Upper lobe of left lung (tissue), 6 donors: ENCODE measurements around the gene RMND5A. TPM values are rescaled to one million over a fixed set of nuclear protein-coding genes. Genes with fewer than 3 reads are reported as not detected.

Source experiments
- ATAC-seq, 2 donors: fragments of 200-7000 bp; cut with Tn5 transposase; one replicate each; pipeline ENCODE4 v1.9.1; 2022; ENCODE audit warnings: mild to moderate bottlenecking in 2 of 2, moderate library complexity in 2 of 2; ENCODE audit not compliant: low FRiP score in 2 of 2
- DNase-seq, 2 donors: peaks; one replicate each; pipeline ENCODE4 v3.0.0-alpha.2; 2019 to 2020
- H3K27ac ChIP-seq, 4 donors: fragments of 200-600 bp; sonication (generic); one replicate each; pipeline ENCODE4 v1.5.1; 2016 to 2019
- H3K27me3 ChIP-seq, 4 donors: fragments of 200-600 bp; sonication (generic); one replicate each; pipeline ENCODE4 v1.5.1; 2017 to 2019
- H3K36me3 ChIP-seq, 4 donors: fragments of 200-600 bp; sonication (generic); one replicate each; pipeline ENCODE4 v1.5.1; 2016 to 2019
- H3K4me1 ChIP-seq, 4 donors: fragments of 200-600 bp; sonication (generic); one replicate each; pipeline ENCODE4 v1.5.1; 2018 to 2019
- H3K4me3 ChIP-seq, 4 donors: fragments of 200-600 bp; sonication (generic); one replicate each; pipeline ENCODE4 v1.5.1; 2017 to 2019; ENCODE audit warnings: mild to moderate bottlenecking in 2 of 4, moderate library complexity in 1 of 4
- H3K9me3 ChIP-seq, 4 donors: fragments of 200-600 bp; sonication (generic); one replicate each; pipeline ENCODE4 v1.5.1; 2018 to 2019
- EP300 ChIP-seq, 4 donors: sonication (generic); formaldehyde crosslinking; IDR thresholded peaks; one replicate each; pipeline ENCODE4 v1.5.1; 2017; ENCODE audit warnings: antibody characterized with exemption in 4 of 4, control low read depth in 2 of 4
- POLR2A ChIP-seq, 4 donors: fragments of 450-650 bp; IDR thresholded peaks; one replicate each; pipeline ENCODE4 v1.5.1; 2016 to 2017; ENCODE audit warnings: antibody characterized with exemption in 4 of 4, mild to moderate bottlenecking in 2 of 4
- POLR2AphosphoS5 ChIP-seq, 2 donors: sonication (generic); formaldehyde crosslinking; IDR thresholded peaks; one replicate each; pipeline ENCODE4 v1.5.1; 2017; ENCODE audit warnings: antibody characterized with exemption in 2 of 2
- WGBS, 2 donors: methylation state at CpG; one replicate each; pipeline ENCODE4 v1.1.5; 2017 to 2018; 5-methylcytosine and 5-hydroxymethylcytosine counted together
- total RNA-seq, 6 donors: library from RNA; depleted of rRNA in 4 of 6; stranded (reverse); fragments of >200 nt in 4 of 6; gene quantifications; one replicate each; pipeline versions ENCODE4 v1.1.0 to v1.2.1, GENCODE V29; 2016 to 2021
- TF ChIP-seq, protein P1 (sequence below), 6 experiments: fragments of 450-650 bp in 4 of 6; fragments of 200-600 bp in 2 of 6; sonication (generic) in 2 of 6; IDR thresholded peaks; one replicate each; pipeline ENCODE4 v1.5.1; 2016 to 2019; ENCODE audit warnings: antibody characterized with exemption in 6 of 6
- donor health status: DM: no; HTN: no; CAD: no; lungs with moderate emphysema.
- donor health status: DM: no; HTN: yes; CAD: no; lungs with severe emphysema.

The RMND5A gene
- total RNA-seq, 6 donors from 2014 or later, result 19.9 to 55.3 (median 26.5) TPM

DNA sequence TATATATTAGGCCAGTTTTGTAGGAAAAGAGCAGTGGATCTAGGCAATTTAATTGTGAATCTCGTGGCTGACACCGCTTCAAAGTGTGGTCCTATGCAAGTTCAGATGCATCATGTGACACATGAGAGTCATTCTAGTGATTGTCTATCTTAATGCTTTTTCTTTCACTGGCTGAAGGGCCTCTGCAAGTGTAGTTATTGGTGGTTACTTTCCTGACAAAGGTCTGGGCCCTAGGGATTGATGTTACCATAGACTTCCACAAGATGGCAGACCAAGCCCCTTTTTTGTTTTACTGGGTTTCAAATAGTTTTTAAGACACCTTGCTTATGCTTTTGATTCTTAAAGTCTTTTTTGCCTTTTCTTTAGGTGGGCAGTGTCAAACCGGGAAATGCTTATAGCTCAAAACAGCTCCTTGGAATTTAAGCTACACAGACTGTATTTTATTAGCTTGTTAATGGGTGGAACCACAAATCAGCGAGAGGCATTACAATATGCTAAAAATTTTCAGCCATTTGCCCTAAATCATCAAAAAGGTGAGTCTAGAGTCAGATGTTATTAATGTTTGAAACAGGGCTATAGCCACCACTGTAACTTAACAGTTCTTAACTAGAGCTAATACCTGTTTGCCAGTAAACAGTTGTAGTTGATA, 44.7 kb downstream of the RMND5A start:
- DNase-seq, result no peak

DNA sequence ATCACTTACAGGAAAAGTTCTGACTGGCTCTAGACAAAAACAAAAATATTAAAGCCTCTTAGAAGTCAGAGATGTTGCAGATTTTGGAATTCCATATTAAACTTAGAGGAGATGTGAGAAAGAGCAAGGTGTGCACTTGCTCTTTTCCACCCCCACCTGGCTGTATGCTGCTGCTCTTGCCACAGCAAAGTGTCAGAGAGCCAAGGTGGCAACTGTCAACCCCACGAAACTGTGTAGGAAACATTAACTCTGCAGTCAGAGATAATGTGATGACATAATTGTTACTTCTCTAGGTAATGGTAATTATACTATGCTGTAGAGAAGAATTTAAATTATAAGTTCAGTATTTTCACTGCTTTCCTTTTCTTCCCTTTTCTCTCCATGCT, 45.2 kb downstream of the RMND5A start:
- DNase-seq (no peak), ATAC-seq (no peak)
- TF ChIP-seq POLR2AphosphoS5 (IDR thresholded peaks at IDR 0.05) (no peak), POLR2A (IDR thresholded peaks at IDR 0.05) (no peak), EP300 (IDR thresholded peaks at IDR 0.05) (no peak)
- TF ChIP-seq, protein P1, sequence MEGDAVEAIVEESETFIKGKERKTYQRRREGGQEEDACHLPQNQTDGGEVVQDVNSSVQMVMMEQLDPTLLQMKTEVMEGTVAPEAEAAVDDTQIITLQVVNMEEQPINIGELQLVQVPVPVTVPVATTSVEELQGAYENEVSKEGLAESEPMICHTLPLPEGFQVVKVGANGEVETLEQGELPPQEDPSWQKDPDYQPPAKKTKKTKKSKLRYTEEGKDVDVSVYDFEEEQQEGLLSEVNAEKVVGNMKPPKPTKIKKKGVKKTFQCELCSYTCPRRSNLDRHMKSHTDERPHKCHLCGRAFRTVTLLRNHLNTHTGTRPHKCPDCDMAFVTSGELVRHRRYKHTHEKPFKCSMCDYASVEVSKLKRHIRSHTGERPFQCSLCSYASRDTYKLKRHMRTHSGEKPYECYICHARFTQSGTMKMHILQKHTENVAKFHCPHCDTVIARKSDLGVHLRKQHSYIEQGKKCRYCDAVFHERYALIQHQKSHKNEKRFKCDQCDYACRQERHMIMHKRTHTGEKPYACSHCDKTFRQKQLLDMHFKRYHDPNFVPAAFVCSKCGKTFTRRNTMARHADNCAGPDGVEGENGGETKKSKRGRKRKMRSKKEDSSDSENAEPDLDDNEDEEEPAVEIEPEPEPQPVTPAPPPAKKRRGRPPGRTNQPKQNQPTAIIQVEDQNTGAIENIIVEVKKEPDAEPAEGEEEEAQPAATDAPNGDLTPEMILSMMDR (IDR thresholded peaks at IDR 0.05), result no peak
- H3K27me3 ChIP-seq, result no peaks in the 10 kb centered on the region
- WGBS, 2 donors, result 66 to 83% methylated on average over 1 of the region's 1 CpG
- H3K9me3 ChIP-seq, result no peaks in the 10 kb centered on the region
- H3K36me3 ChIP-seq, result peaks cover 4 to 26% (median 12%) of the 10 kb centered on the region in 4 donors
- no peak overlapping the region for H3K4me3 ChIP-seq
- no peak overlapping the region for H3K27ac ChIP-seq
- peaks cover 0 to 5% (median 0%) of the 10 kb centered on the region in 4 donors for H3K4me1 ChIP-seq

More for the DNA sequence above, 44.7 kb downstream of the RMND5A start:
- TF ChIP-seq, protein P1 (IDR thresholded peaks at IDR 0.05), result peak; percentile 22 to 64 (median 56)
- no peak for TF ChIP-seq POLR2A (IDR thresholded peaks at IDR 0.05)
- H3K4me3 ChIP-seq, result no peak overlapping the region
- H3K4me1 ChIP-seq, result peaks cover 0 to 5% (median 0%) of the 10 kb centered on the region in 4 donors
- no peak overlapping the region for H3K27ac ChIP-seq
- no peaks in the 10 kb centered on the region for H3K9me3 ChIP-seq
- WGBS, 2 donors, result 72 to 80% methylated on average over 4 of the region's 4 CpGs
- ATAC-seq, result peak in 1 of 2 donors; percentile 64
- no peaks in the 10 kb centered on the region for H3K27me3 ChIP-seq
- H3K36me3 ChIP-seq, result peaks cover 3 to 25% (median 10%) of the 10 kb centered on the region in 4 donors

DNA sequence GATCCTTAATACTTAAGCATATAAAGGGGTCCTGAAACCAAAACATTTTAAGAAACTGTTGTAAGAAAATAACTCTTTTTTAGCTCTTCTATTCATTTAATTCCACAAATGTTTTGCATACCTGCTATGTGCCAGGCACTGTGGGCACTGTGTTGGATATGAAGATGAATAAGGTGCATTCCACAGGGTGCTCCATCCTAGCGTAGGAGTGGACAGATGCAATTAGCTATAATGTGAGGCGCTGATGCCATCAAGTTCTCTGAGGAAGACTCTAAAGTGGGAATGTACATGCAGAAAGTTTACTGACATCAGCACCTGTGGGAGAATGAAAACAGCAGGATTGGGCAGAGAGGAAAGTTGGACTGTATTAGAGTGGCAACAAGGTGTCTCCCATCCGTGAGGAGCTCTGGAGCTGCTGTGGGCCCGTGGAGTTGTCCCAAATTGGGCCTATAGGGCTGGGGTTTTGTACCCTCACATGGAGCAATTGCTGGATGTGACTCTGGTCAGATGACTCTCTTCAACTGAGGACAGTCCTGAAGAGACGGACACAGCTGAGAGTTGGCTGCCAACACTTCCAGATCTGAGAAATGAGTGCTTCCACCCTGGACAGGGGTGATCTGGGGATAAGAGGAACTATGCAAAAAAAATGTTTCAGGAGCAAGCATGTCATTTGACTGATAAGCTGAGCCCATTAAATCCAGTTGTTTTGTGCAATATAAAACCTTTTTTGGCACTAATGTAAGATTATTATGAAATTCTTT, 48.3 kb downstream of the RMND5A start:
- H3K4me1 ChIP-seq, result peaks cover 0 to 5% (median 0%) of the 10 kb centered on the region in 4 donors
- no peaks in the 10 kb centered on the region for H3K9me3 ChIP-seq
- H3K4me3 ChIP-seq, result no peak overlapping the region
- DNase-seq (no peak), ATAC-seq (peak in 1 of 2 donors; percentile 29)
- H3K27me3 ChIP-seq, result no peaks in the 10 kb centered on the region
- no peak for TF ChIP-seq POLR2A (IDR thresholded peaks at IDR 0.05)
- peak in 1 of 2 donors; percentile 63 for TF ChIP-seq POLR2AphosphoS5 (IDR thresholded peaks at IDR 0.05)
- 73 to 79% methylated on average over 5 of the region's 5 CpGs for WGBS, 2 donors
- H3K27ac ChIP-seq, result no peak overlapping the region
- H3K36me3 ChIP-seq, result peaks cover 18 to 51% (median 30%) of the 10 kb centered on the region in 4 donors

DNA sequence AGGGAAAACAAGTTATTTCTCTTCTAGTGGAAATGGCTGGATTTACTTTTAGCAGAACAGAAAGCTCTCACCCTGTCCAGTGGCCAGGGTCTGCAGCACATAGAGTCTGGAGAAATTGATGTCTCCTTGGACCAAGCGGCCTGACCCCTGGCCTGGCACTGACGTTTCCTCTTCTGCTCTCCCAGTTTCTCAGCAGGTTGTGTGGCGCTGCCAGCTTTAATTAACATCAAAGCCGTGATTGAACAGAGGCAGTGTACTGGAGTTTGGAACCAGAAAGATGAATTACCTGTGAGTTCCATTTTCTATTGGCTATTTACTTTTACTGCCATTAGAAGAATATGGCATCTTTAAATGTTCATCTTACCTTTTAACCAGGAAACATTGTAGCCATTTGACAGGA, 49.7 kb downstream of the RMND5A start:
- TF ChIP-seq EP300 (IDR thresholded peaks at IDR 0.05) (no peak), POLR2AphosphoS5 (IDR thresholded peaks at IDR 0.05) (no peak), POLR2A (IDR thresholded peaks at IDR 0.05) (no peak)
- TF ChIP-seq, protein P1 (IDR thresholded peaks at IDR 0.05), result no peak
- WGBS, 2 donors, result 89% methylated on average over 4 of the region's 4 CpGs
- Histone ChIP-seq H3K36me3 (peaks cover 23 to 65% (median 35%) of the 10 kb centered on the region in 4 donors), H3K27ac (no peak overlapping the region), H3K27me3 (no peaks in the 10 kb centered on the region), H3K9me3 (no peaks in the 10 kb centered on the region), H3K4me1 (peaks cover 0 to 5% (median 0%) of the 10 kb centered on the region in 4 donors), H3K4me3 (no peak overlapping the region)
- ATAC-seq, result no peak
- no peak for DNase-seq

DNA sequence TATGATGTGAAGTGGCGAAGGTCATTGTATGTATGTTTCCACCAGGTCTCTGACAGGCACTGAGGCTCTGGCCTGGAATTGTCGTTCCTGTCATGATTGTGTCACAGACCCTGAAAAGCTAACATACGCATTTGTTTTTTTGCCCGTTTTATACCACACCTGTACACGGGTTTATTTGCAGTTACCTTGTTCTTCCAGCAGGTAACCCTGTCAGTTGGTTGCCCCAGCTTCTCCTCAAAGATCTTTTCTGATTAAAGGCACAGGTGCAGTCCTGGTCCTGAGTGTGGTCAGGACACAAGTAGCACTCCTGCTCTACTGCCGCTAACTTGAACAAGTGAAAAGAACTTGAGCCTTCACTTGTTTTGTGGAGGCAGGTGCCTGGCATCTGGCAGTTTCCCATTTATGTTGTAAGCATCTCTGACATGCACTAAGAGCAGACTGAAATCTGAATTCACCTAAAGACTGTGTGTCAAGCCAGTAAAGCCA, 50.8 kb downstream of the RMND5A start:
- TF ChIP-seq EP300 (IDR thresholded peaks at IDR 0.05), result no peak
- TF ChIP-seq POLR2A (IDR thresholded peaks at IDR 0.05), result no peak
- no peaks in the 10 kb centered on the region for H3K9me3 ChIP-seq
- H3K4me1 ChIP-seq, result peaks cover 0 to 5% (median 0%) of the 10 kb centered on the region in 4 donors
- H3K27me3 ChIP-seq, result no peaks in the 10 kb centered on the region
- 84 to 95% methylated on average over 6 of the region's 6 CpGs for WGBS, 2 donors
- ATAC-seq, result no peak
- no peak overlapping the region for H3K27ac ChIP-seq
- peaks cover 25 to 73% (median 38%) of the 10 kb centered on the region in 4 donors for H3K36me3 ChIP-seq
- no peak overlapping the region for H3K4me3 ChIP-seq
- no peak for DNase-seq
